Neural cell (in vitro differentiated cells): ENCODE results near the gene SH3PXD2B.

Experiments used
- CTCF ChIP-seq: fragments of 450-650 bp; IDR thresholded peaks from 2 replicates; pipeline ENCODE4 v1.5.1; 2014; ENCODE audit warnings: antibody characterized with exemption, mild to moderate bottlenecking, moderate library complexity; ENCODE audit not compliant: poor library complexity, severe bottlenecking
- EP300 ChIP-seq: fragments of 450-650 bp; conservative IDR thresholded peaks from 2 replicates; pipeline ENCODE4 v1.6.1; 2014; ENCODE audit warnings: antibody characterized with exemption, mild to moderate bottlenecking, moderate library complexity; ENCODE audit not compliant: poor library complexity, severe bottlenecking
- EZH2 ChIP-seq: fragments of 200-600, 300-800 bp; shearing (Covaris generic), sonication (generic); IDR thresholded peaks from 2 replicates; pipeline ENCODE4 v1.6.1; 2014; ENCODE audit warnings: antibody characterized with exemption, low read length, borderline replicate concordance, mild to moderate bottlenecking; ENCODE audit not compliant: insufficient read depth, poor library complexity, severe bottlenecking
- SMC3 ChIP-seq: fragments of 450-650 bp; conservative IDR thresholded peaks from 2 replicates; pipeline ENCODE4 v1.6.1; 2014; ENCODE audit warnings: antibody characterized with exemption, mild to moderate bottlenecking, moderate library complexity; ENCODE audit not compliant: poor library complexity
- TF ChIP-seq, protein P1 (sequence below): IDR thresholded peaks from 2 replicates; pipeline ENCODE4 v1.6.1; 2012; ENCODE audit warnings: borderline replicate concordance

DNA sequence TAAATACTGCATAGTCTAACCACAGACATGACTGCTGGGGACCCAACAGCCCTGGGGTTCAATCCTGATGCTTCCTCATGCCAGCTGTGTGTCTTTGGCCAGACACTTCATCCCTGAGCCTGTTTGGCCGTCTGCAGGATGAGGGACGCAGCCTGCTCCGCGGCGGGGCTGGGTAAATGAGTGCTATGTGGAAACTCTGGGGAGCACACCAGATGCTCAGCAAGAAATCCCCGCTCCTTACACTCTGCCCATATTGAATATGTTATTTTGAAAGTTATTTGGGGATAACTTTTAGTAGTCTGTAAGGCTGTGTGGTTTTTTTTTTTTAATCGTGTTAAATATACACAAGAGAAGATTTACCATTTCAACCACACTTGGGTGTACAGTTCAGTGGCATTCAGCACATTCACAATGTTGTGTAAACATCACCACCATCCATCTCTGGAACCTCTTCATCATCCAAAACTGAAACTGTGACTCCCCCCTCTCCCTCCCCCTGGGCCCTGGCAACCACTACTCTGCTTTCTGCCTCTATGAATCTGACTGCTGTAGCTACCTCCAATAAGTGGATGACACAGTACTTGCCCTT is 42.7 kb downstream of the SH3PXD2B start:
- TF ChIP-seq CTCF (no peak), EP300 (no peak), EZH2 (no peak), SMC3 (no peak)
- TF ChIP-seq, protein P1, sequence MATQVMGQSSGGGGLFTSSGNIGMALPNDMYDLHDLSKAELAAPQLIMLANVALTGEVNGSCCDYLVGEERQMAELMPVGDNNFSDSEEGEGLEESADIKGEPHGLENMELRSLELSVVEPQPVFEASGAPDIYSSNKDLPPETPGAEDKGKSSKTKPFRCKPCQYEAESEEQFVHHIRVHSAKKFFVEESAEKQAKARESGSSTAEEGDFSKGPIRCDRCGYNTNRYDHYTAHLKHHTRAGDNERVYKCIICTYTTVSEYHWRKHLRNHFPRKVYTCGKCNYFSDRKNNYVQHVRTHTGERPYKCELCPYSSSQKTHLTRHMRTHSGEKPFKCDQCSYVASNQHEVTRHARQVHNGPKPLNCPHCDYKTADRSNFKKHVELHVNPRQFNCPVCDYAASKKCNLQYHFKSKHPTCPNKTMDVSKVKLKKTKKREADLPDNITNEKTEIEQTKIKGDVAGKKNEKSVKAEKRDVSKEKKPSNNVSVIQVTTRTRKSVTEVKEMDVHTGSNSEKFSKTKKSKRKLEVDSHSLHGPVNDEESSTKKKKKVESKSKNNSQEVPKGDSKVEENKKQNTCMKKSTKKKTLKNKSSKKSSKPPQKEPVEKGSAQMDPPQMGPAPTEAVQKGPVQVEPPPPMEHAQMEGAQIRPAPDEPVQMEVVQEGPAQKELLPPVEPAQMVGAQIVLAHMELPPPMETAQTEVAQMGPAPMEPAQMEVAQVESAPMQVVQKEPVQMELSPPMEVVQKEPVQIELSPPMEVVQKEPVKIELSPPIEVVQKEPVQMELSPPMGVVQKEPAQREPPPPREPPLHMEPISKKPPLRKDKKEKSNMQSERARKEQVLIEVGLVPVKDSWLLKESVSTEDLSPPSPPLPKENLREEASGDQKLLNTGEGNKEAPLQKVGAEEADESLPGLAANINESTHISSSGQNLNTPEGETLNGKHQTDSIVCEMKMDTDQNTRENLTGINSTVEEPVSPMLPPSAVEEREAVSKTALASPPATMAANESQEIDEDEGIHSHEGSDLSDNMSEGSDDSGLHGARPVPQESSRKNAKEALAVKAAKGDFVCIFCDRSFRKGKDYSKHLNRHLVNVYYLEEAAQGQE = no peak
